Keratinocyte (primary cell): ENCODE measurements around the gene NCOR1.

Experiments
- EZH2 ChIP-seq: IDR thresholded peaks from one replicate; pipeline ENCODE4 v1.6.1; 2012; ENCODE audit warnings: inconsistent platforms, mild to moderate bottlenecking, low read length, moderate library complexity
- TF ChIP-seq, protein P1 (sequence below), 3 experiments: IDR thresholded peaks in 1 of 3; conservative IDR thresholded peaks in 1 of 3; optimal IDR thresholded peaks in 1 of 3; 2 replicates in 2 of 3; 3 replicates in 1 of 3; pipeline versions ENCODE3 to v1.5.1; 2011; ENCODE audit warnings: low read length in 3 of 3, mild to moderate bottlenecking in 3 of 3, moderate library complexity in 2 of 3, control low read depth in 1 of 3, inconsistent platforms in 1 of 3; ENCODE audit not compliant: insufficient read depth in 2 of 3; ENCODE audit errors: extremely low read depth in 1 of 3

DNA sequence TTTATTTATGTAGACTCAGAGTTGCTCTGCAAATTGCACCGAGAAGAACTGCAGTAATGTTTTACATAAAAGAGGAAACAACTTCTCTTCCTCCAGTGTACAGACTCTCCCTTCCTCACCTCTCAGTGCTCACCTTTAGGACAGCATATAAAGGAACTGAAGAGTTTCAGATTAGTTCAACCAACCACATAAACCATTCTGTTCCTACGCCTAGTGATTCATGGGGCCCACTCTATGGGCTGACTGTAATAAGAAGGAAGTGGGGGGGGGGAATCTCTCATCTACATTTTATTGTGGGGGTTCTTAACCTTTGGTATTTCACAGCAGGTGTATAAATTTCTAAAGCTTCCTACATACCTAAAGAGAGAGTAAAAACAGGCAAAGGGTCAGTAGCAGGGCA lies 234.1 kb downstream of the NCOR1 start:
- TF ChIP-seq, protein P1, sequence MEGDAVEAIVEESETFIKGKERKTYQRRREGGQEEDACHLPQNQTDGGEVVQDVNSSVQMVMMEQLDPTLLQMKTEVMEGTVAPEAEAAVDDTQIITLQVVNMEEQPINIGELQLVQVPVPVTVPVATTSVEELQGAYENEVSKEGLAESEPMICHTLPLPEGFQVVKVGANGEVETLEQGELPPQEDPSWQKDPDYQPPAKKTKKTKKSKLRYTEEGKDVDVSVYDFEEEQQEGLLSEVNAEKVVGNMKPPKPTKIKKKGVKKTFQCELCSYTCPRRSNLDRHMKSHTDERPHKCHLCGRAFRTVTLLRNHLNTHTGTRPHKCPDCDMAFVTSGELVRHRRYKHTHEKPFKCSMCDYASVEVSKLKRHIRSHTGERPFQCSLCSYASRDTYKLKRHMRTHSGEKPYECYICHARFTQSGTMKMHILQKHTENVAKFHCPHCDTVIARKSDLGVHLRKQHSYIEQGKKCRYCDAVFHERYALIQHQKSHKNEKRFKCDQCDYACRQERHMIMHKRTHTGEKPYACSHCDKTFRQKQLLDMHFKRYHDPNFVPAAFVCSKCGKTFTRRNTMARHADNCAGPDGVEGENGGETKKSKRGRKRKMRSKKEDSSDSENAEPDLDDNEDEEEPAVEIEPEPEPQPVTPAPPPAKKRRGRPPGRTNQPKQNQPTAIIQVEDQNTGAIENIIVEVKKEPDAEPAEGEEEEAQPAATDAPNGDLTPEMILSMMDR (optimal IDR thresholded peaks at IDR 0.05 in 1 of 3, IDR thresholded peaks at IDR 0.05 in 1 of 3, conservative IDR thresholded peaks at IDR 0.05 in 1 of 3; ENCODE audit: extremely low read depth in 1 of 3, insufficient read depth in 2 of 3, low read length in 3 of 3) = no peak
- TF ChIP-seq EZH2 = no peak
